CD4-positive, alpha-beta T cell (primary cell): ENCODE data around the gene SCFD2. TPM values are rescaled to one million over a fixed set of nuclear protein-coding genes. Genes with fewer than 3 reads are reported as not detected.

ENCODE experiments used
- ATAC-seq: fragments of 200-7000 bp; cut with Tn5 transposase; one replicate; pipeline ENCODE4 v1.10.0; 2022; ENCODE audit warnings: mild to moderate bottlenecking; ENCODE audit not compliant: poor library complexity
- CTCF ChIA-PET: fragments of 350-600 bp; sonication (Branson Sonifier 250); formaldehyde crosslinking; loops from one replicate; lab custom pipeline; 2021; ENCODE audit warnings: antibody characterized with exemption, inconsistent platforms; lab: Charles Lee
- POLR2A ChIA-PET: fragments of 350-600 bp; sonication (Branson Sonifier 250); formaldehyde crosslinking; loops from one replicate; lab custom pipeline; 2021; ENCODE audit warnings: antibody characterized with exemption, inconsistent platforms; lab: Charles Lee
- DNase-seq, 14 experiments: peaks; one replicate each; pipeline ENCODE4 v3.0.0-alpha.2; 2013 to 2020; ENCODE audit warnings: mixed read lengths in 2 of 14
- H3K27ac ChIP-seq, 2 donors: one replicate each; pipeline versions ENCODE4 v1.5.1 to v1.7.0; 2013; ENCODE audit warnings: low read length in 2 of 2, low read depth in 1 of 2, mild to moderate bottlenecking in 1 of 2
- H3K27me3 ChIP-seq, 2 experiments: 1 replicate in 1 of 2; 2 replicates in 1 of 2; pipeline versions ENCODE4 v1.6.1 to v1.7.0; 2013; ENCODE audit warnings: low read length in 2 of 2, control low read depth in 1 of 2, mild to moderate bottlenecking in 1 of 2, moderate library complexity in 1 of 2; ENCODE audit not compliant: insufficient read depth in 2 of 2, control insufficient read depth in 1 of 2
- H3K36me3 ChIP-seq: one replicate; pipeline ENCODE4 v1.6.1; 2013; ENCODE audit warnings: low read length, control low read depth; ENCODE audit not compliant: insufficient read depth
- H3K4me1 ChIP-seq: one replicate; pipeline ENCODE4 v1.6.1; 2013; ENCODE audit warnings: low read length, control low read depth; ENCODE audit not compliant: insufficient read depth
- H3K4me3 ChIP-seq: one replicate; pipeline ENCODE4 v1.5.1; 2013; ENCODE audit warnings: mild to moderate bottlenecking, low read length, moderate library complexity
- H3K9me3 ChIP-seq, 2 experiments: 1 replicate in 1 of 2; 2 replicates in 1 of 2; pipeline versions ENCODE4 v1.6.1 to v1.7.0; 2013; ENCODE audit warnings: low read length in 2 of 2, mild to moderate bottlenecking in 2 of 2, control low read depth in 1 of 2, moderate library complexity in 1 of 2; ENCODE audit not compliant: control insufficient read depth in 1 of 2, insufficient read depth in 1 of 2
- H3K27ac Mint-ChIP-seq: one replicate; pipeline ENCODE4 v1.8.0; 2020; ENCODE audit warnings: mixed read lengths
- H3K27me3 Mint-ChIP-seq: one replicate; pipeline ENCODE4 v1.8.0; 2021; ENCODE audit warnings: mixed read lengths
- H3K36me3 Mint-ChIP-seq: one replicate; pipeline ENCODE4 v1.8.0; 2021; ENCODE audit warnings: low read depth, mixed read lengths
- H3K4me1 Mint-ChIP-seq: one replicate; pipeline ENCODE4 v1.8.0; 2021; ENCODE audit warnings: low read depth, mixed read lengths
- H3K4me3 Mint-ChIP-seq: one replicate; pipeline ENCODE4 v1.8.0; 2020; ENCODE audit warnings: mild to moderate bottlenecking, mixed read lengths
- H3K9me3 Mint-ChIP-seq: one replicate; pipeline ENCODE4 v1.8.0; 2020; ENCODE audit warnings: mixed read lengths
- CTCF ChIP-seq: fragments of 200-600 bp; IDR thresholded peaks from one replicate; pipeline ENCODE4 v1.8.0; 2022; ENCODE audit warnings: antibody characterized with exemption, mild to moderate bottlenecking
- intact Hi-C, 2 experiments: fragments of 100-400 bp; cut with DNase I in 1 of 2; cut with micrococcal nuclease in 1 of 2; formaldehyde crosslinking; loops; one replicate each; pipeline versions ENCODE4 v1.15.1 to v1.9.0; 2023 to 2025; cut with DNase I, micrococcal nuclease
- total RNA-seq, 174 experiments: library from RNA in 2 of 174; stranded (reverse) in 2 of 174; gene quantifications; one replicate each; pipeline ENCODE4 v1.2.3 and lab custom pipeline; 2021 to 2026

SCFD2 gene
- total RNA-seq, 2 experiments from 2014 or later: 15.4 to 17.6 TPM

GRCh38 chr4:52939739-52940138 lies 426.1 kb downstream of the SCFD2 start:
- no peaks in the 10 kb centered on the region for H3K9me3 ChIP-seq
- ATAC-seq: no peak
- Mint-ChIP-seq H3K36me3 (peaks cover 7% of the 10 kb centered on the region), H3K27me3 (no peaks in the 10 kb centered on the region), H3K4me1 (no peaks in the 10 kb centered on the region), H3K9me3 (no peaks in the 10 kb centered on the region), H3K27ac (no peak overlapping the region), H3K4me3 (no peak overlapping the region)
- no peaks in the 10 kb centered on the region for H3K36me3 ChIP-seq
- H3K4me3 ChIP-seq: no peak overlapping the region
- intact Hi-C loops: no loop called here
- ChIA-PET CTCF (no interaction called here), POLR2A (no interaction called here)
- H3K27me3 ChIP-seq: no peaks in the 10 kb centered on the region
- DNase-seq: no peak
- H3K27ac ChIP-seq: no peak overlapping the region
- no peaks in the 10 kb centered on the region for H3K4me1 ChIP-seq
- no peak for TF ChIP-seq CTCF

- Histone ChIP-seq H3K4me1 (no peaks in the 10 kb centered on the region), H3K27me3 (no peaks in the 10 kb centered on the region), H3K27ac (no peak overlapping the region), H3K36me3 (no peaks in the 10 kb centered on the region), H3K4me3 (no peak overlapping the region), H3K9me3 (no peaks in the 10 kb centered on the region)
- no peak overlapping the region for H3K4me3 Mint-ChIP-seq
- no peaks in the 10 kb centered on the region for H3K9me3 Mint-ChIP-seq
- no peaks in the 10 kb centered on the region for H3K27me3 Mint-ChIP-seq
- CTCF ChIA-PET: no interaction called here
- peaks cover 7% of the 10 kb centered on the region for H3K36me3 Mint-ChIP-seq
- intact Hi-C loops: no loop called here
- no peaks in the 10 kb centered on the region for H3K4me1 Mint-ChIP-seq
- no peak for TF ChIP-seq CTCF
- POLR2A ChIA-PET: no interaction called here
- no peak overlapping the region for H3K27ac Mint-ChIP-seq
- DNase-seq (no peak), ATAC-seq (no peak)
These were observed 426.5 kb downstream of the SCFD2 start for GRCh38 chr4:52939325-52939724.

- Mint-ChIP-seq H3K4me3 (no peak overlapping the region), H3K9me3 (no peaks in the 10 kb centered on the region), H3K27ac (no peak overlapping the region), H3K4me1 (peaks cover 6% of the 10 kb centered on the region), H3K27me3 (no peaks in the 10 kb centered on the region), H3K36me3 (peaks cover 7% of the 10 kb centered on the region)
- ATAC-seq: no peak
- intact Hi-C loops: no loop called here
- H3K9me3 ChIP-seq: no peaks in the 10 kb centered on the region
- H3K36me3 ChIP-seq: no peaks in the 10 kb centered on the region
- H3K4me1 ChIP-seq: peaks cover 3% of the 10 kb centered on the region
- no peak for DNase-seq
- ChIA-PET POLR2A (no interaction called here), CTCF (no interaction called here)
- TF ChIP-seq CTCF: no peak
- no peak overlapping the region for H3K4me3 ChIP-seq
- H3K27ac ChIP-seq: no peak overlapping the region
- H3K27me3 ChIP-seq: no peaks in the 10 kb centered on the region
These were observed 428.0 kb downstream of the SCFD2 start for GRCh38 chr4:52937829-52938228.
